HuH-7 (cell line): ENCODE data around the gene IFNG.

ENCODE experiments used
- DNase-seq: peaks from one replicate; pipeline ENCODE4 v3.0.0; 2011; ENCODE audit warnings: low spot score

The IFNG gene

DNA sequence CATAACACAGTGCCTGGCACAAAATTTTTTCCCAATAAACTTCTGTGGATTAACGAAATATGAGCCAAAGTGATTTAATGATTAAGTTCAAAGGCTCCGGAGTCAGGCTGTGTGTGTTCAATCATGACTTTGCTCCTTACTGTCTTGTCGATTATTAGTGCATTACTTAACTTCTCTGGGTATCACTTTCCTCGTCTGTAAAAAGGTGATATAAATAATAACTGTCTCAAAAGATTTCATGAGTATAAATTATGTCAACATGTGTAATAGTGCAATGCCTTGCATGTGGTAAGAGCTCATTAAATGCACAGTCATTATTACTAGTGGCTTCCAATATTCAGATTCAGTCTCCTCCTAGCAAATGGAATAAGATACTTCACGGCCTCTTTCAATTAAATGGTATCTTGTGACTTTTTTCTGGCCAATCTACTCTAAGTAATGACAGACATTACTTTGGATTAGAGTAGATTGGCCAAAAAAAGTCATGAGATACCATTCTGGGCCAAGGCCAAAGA, 6.8 kb upstream of the IFNG start:
- no peak for DNase-seq

GRCh38 chr12:68163560-68164081, 4.1 kb upstream of the IFNG start:
- DNase-seq: no peak

DNA sequence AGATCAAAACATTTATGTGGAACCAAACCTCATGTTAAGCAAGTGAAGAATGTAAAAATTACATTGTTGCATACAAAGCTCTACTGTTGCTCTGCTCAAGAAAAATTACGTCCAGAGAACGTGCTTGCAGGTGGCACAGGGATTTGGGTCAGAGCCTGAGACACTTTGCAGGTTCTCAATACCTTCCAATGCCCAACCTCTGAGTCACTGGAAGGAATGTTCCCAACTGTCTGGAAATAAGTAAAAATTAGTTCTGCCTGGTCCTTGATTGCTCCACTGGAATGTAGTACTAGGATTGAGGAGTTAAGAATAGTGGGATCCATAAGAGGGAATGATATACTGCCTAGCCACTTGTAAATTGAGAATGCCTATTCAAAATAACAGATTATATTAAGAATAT, 2.8 kb upstream of the IFNG start:
- no peak for DNase-seq

DNA sequence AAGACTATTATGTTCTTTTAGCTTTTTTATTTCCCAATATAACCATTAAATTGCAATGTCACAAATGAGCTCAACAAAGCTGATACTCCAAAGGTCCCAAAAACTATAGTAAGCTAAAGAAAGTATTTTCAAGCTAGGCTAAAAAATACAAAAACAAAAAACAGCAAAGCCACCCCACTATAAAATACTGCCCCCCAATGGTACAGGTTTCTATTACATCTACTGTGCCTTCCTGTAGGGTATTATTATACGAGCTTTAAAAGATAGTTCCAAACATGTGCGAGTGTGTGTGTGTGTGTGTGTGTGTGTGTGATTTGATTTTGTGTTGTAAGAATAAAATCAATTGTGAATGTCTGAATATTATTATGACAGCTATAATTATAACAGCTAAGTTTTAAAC, 1.1 kb downstream of the IFNG start:
- no peak for DNase-seq

- DNase-seq: no peak
Measured at GRCh38 chr12:68157380-68157779, 2.2 kb downstream of the IFNG start.

- no peak for DNase-seq
Measured at GRCh38 chr12:68156636-68157035, 2.9 kb downstream of the IFNG start.

- DNase-seq: no peak
Measured at GRCh38 chr12:68154779-68155178, 4.8 kb downstream of the IFNG start.

DNA sequence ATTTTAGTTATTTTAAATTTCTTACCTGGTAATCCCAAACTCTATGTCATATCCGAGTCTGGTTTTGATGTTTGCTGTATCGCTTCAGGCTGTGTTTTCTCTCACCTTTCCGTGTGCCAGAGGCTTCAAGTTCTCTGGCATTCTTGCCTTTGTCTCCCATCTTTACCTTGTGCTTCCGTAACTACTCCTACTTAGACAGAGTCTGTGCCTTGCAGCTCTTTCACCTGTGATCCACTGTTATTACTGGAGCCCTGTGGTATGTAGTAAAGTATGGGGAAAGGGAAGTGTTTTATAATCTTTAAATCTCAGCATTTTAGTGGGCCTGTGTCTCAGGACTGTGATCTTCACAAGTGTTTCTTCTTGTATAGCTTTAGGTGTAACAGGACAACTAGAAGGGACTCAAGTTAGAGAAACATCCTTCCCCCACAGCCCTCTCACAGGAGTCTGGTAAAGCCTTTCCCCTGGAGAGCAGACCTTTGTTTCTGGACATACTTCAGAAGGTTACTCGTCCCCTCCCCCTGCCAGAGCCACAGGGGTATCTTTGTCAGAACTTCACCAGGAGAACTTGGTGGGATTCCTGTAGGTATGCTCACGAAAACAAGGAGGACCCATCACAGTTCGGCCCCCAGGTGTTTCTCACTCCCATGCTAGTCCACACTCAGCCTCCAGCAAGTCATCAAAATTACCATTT, 11.1 kb downstream of the IFNG start:
- no peak for DNase-seq

DNA sequence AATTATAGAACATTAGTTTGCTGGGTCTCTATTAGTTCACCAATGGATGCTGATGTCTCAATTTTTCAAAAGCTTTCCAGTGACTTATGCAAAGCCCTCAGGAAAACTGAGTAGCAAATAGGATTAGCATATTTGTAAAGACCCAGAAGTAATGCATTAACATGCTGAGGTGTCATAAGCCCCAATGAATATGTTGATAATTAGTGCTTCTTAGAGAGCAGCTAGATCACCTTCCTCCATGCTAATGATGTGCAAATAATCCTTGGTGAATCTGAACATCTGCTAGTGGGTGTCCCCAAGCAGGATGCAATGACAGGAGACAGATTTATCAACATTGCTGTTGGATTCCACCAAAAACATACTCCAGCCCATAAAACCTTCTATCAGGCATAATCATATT, 19.0 kb downstream of the IFNG start:
- DNase-seq: no peak

DNA sequence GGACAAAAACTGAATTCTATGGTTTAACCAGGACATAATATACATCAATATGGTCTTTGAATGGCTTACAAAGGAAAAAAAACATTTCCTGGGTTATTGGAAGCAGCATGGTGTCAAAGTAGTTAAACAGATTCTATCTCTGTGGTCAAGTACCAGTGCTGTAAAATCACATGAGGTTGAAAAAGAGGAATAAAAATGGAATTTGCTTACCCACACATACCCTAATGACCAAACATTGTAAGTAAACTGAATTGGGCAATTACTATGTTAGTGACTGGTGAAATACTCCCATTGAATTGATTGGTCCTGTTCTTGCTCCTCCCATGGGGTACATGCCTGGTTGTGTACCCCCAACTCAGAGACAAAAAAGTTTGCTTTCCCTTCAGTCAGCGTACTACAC, 19.6 kb downstream of the IFNG start:
- DNase-seq: no peak

DNA sequence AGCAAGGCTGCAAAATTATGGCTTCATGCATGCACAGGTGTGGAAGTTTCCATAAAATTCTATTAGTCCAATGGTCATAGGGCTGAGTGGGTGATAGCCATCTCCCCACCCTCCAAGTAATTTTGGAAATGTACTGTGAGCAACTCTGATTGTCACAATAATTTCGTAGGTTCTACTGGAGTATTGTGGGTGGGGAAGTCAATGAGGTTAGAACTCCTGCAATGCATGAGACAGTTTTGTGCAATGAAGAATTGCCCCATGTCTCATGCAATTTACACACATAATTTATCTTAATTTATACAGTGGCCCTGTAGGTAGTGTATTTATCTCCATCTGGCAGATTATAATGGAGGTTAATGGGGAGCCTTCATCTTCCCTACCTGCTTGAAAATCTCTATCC, 20.5 kb downstream of the IFNG start:
- no peak for DNase-seq

GRCh38 chr12:68138480-68138879, 21.1 kb downstream of the IFNG start:
- DNase-seq: no peak

GRCh38 chr12:68137335-68137830, 22.2 kb downstream of the IFNG start:
- DNase-seq: no peak

- no peak for DNase-seq
Measured at GRCh38 chr12:68135520-68135919, 24.0 kb downstream of the IFNG start.

DNA sequence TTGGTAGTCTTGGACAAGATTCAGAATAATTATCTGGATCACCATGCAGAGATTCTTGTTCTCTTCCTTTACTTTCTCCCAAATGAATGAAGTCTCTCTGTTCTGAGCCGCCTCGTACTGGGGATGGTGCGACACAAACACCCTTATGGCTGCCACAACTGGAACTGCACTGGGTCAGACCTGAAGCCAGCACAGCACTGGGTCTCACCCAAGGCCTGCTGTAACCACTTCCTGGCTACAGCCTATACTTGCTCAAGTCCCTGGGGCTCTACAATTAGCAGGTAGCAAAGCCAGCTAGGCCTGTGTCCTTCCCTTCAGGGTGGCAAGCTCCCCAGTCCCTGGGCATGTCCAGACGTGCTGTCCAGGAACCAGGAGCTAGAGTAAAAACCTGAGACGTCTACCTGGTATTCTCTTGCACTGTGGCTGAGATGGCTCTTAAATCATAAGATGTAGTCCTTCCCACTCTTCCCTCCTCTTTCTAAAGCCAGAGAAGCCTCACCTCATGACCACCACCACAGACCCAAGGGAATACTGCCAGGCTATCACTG, 27.6 kb downstream of the IFNG start:
- no peak for DNase-seq

DNA sequence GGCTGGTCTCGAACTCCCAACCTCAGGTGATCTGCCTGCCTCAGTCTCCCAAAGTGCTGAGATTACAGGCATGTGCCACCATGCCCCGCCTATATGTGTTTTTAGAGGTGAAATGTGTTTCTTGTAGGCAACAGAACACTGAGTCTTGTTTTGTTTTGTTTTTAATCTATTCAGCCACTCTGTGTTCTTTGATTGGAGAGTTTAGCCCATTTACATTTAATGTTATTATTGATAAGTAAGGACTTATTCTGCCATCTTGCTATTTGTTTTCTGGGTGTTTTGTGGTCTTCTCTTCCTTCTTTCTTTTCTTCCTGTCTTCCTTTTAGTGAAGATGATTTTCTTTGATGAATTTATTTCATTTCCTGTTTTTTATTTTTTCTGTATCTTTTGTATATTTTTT, 29.6 kb downstream of the IFNG start:
- DNase-seq: no peak

DNA sequence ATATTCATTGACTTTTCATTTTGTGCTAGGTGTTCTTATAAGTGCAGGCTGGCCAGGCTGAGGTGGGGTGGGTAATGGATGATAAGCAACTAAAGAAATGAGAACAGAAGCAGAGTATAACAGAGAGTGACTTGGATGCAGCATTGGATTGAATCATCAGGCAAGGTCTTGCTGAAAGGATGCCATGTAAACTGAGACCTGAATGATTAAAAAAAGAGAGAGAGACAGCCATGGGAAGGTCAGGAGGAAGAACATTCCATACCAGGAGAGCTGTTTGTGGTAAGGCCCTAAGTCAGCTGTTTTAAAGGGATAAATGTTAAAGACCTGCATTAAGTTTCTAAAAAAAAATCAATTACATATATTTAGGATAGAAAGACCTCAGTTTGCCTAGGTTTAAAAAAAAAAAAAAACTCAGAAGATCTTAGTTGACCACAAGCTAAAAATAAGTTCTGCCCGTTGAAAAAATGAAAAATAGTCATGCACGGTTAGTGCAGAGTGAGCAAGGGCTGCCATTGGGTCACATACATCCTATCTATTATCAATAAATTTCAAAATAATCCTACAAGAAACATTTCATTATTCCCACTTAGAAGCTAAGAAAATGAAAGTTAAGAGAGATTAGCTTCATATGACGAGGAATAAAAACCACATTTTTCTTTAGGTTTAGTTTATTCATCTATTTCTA, 37.2 kb downstream of the IFNG start:
- DNase-seq: no peak

- DNase-seq: no peak
Measured at GRCh38 chr12:68121143-68121542, 38.4 kb downstream of the IFNG start.

- DNase-seq: no peak
Measured at GRCh38 chr12:68119724-68120211, 39.8 kb downstream of the IFNG start.

- no peak for DNase-seq
Measured at GRCh38 chr12:68119250-68119649, 40.3 kb downstream of the IFNG start.

- DNase-seq: no peak
Measured at GRCh38 chr12:68118096-68118755, 41.3 kb downstream of the IFNG start.

DNA sequence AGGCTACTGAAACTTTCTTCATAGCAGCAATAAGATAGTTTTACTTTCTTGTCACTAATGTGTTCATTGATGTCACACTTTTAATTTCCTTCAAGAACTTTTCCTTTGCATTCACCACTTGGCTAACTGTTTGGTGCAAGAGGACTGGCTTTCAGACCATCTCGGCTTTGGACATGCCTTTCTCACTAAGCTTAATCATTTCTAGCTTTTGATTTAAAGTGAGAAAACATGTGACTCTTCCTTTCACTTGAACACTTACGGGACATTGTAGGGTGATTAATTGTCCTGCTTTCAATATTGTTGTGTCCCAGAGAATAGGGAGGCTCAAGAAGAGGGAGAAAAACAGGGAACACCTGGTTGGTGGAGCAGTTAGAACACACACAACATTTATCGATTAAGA, 41.9 kb downstream of the IFNG start:
- no peak for DNase-seq
